NCI-H1436 treated with DMSO at 0.1 percent for 48 hours (cell line): ENCODE results near the gene LDB2.
"Not testable (repeated sequence)": the region's sequence is repeated elsewhere in the genome, so short reads cannot be mapped to it uniquely, and the experiment has no call there.

Experiments
- DNase-seq: peaks from one replicate; lab custom pipeline; 2025; lab: John Stamatoyannopoulos, UW

LDB2 gene

DNA sequence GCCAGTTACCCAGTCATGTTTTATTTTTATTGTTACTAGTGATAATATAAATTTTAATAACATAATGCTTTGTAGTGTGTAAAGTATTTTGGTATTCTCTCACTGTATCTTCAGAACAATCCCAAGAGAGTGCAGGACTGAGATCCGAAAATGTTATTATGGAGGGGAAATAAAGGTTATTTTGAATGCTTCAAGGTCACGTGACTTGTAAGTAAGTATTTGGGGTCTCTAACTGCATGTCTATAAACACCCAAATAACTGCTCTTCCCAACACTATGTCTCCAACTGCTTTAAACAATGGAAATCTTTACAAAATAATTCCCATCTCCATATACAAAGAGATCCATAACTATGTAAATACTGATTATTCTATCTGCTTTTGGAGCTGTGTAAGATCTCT lies 302.2 kb downstream of the LDB2 start:
- no peak for DNase-seq

DNA sequence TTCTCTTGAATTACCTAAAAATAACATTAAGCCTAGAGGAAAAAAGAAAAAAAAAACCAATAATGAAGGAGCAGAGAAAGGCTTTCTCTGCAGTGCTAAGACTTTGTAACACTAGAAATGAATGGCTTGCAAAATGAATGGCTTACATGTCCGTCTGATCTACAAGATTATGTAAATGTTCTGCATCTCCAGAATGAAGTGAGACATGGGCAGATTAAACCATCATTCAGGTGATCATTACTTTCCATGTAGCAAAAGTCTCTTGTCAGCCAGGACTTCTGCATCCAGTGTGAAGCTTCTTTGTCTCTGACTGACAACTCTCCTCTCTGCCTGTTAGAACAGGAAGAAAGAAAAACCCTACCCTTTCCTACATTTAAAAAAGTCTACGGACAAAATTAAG lies 304.3 kb downstream of the LDB2 start:
- no peak for DNase-seq

DNA sequence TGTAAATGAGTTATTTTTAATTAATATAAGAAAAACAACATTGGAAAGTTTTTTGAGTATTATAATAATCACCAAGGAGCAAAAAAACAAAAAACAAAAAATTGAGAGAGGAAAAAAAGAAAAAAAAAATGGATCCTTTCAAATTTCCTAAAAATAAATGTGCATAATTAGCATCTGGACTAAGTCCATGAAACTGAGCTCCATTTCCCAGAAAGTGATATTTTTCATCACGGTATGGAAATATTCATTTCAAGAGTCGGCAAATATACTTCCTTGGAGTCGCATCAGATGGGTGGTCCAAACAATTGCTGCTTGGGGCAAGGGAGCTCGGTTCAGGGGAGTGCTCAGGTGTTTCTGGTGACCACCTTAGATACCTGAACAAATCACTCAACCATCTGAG lies 305.1 kb downstream of the LDB2 start:
- DNase-seq: no peak

DNA sequence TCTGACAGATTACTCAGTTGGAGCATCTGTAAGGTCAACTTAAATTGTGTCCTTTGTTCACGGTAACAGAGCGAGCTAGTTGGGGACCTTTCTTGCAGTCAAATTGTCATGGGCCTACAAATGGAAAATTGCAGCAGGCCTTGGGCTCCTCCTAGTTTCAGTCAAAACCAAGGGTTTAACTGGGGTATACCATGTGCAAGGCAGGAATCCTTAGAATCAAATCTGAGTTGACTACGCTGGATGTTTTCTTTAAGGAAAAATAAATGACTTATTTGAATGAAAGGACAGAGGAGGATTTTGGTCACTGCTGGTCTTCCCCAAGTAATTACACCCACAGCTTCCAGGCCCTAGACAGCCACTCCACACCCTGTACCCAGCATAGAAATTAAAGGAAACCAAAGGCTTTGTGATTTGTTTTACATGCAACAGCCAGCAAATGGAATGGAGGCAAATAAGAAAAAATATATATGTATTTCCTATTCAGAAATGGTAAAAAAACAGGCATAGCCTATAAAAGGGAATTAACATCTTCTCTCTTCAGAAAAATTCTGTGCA lies 307.1 kb downstream of the LDB2 start:
- no peak for DNase-seq

DNA sequence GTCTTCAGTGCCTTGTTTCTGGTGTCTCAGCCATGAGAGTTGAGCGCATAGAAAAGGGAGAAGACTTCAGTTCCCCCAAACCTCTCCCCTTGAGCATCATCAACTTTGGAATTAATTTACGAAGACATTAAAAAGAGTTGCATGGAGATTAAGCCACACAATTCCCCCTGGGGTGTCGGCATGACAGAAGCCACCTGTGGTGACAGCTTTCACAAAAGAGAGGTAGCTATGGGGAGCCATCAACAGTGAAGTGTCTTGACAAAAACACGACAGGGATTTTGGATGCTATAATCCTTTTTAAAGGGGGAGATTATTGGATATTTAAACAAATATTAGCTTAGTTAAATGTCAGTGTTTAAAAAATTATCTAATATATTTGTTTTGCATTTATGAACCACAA lies 307.6 kb downstream of the LDB2 start:
- no peak for DNase-seq

DNA sequence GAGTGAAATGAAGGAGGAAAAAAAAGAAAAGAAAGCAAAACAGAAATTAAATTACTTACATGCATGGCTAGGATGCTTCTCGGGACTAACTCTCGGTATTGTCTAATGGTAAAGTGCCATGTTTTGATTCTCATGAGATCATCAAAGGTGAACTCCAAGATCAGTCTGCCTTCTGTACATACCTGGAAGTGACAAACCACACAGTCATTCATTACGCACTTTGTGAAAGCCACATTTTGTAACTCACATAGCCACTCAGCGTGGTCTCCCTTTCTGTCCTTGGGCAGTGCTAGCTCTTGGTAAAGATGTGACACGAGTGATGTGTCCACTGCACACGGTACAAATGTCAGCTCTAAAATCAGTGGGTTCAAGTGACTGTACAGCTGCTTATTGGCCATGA lies 309.8 kb downstream of the LDB2 start:
- DNase-seq: no peak

DNA sequence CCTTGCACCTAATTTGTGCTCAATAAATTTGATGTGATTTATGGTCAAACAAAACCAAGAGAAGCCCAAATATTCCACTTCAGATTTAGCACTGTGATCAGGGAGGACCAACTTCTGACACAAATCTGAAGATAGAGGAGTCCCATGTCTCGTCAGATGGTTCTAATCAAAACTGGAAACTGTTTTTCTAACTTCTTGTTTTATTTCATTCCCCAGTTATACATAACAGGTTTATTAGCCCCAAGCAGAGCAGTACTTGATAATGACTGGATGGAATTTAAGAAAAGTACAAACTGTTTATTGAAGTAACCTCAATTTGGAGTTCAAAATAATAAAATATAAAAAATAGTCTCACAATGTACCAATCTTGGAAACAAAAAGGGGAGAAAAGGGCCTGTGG lies 310.3 kb downstream of the LDB2 start:
- no peak for DNase-seq

DNA sequence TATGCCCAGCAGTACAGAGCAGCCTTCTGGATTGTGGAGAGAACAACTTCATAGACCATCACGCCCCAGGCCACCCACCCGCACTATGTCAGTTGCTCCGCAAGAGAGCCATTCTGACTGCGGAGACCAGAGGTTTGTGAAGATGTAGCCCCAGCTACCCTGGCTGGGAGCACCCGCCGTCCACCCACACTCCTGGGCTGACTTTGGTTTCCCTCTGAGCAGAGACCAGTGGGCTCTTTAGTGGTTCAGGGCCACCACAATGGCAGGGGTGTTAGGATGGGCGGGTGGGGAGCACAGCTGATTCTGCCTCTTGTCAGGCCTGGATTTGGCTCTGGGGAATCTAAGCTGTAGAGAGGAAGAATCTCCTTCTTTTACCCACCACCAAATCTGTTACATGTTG lies 313.4 kb downstream of the LDB2 start:
- DNase-seq: no peak

DNA sequence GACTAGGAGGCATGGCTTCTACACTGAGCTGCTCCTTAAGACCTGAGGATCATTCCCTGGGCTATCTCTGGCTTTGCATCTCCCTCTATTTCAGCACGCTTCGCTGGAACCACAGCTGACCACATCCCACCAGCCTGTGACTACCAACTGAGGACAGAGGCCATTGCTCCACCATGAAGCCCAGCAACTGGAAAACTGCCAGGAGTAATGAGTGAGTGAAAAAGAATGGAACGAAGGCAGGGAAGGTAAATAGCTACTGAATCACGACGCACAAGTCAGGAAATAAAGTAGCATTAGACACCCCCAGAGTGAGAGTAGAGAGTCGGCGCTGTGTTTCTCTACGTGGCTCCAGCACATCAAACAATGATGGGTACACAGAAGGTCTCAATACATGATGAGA lies 314.7 kb downstream of the LDB2 start:
- no peak for DNase-seq

DNA sequence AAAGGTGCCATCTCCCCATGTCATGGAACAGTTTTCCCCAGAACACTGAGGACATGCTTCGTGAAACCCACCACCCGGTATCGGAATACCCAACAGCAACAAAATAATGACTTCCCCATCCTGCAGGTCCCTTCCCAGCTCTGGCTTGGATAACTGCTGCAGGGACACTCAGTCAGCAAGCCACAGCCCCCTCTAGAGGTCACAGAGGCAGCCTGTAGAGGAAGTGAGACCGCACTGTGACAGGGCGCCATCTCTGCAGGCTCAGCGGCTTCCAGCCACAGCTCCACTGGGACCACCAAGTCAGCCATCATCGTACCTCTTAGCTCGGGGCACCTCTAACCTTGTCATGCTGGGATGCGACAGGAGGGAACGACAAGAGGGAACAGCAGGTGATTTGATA lies 315.9 kb downstream of the LDB2 start:
- no peak for DNase-seq

DNA sequence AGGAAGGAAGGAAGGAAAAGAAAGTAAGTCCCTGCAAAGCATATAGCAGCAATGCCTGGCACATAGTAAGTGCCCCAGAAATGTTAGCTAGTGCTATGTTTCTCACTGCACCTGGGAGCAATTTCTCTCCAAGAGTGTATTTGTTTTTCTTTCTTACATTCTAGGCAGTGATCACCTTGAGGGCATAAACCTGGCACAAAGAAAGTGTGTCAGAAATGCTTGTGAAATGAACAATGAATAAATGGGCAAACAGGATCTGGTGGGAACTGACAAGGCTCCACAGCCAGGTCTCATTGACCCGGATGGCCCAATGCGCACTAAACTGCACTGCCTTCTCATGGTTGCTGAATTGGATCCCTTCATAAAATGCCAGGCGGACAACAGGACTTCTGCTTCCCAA lies 316.4 kb downstream of the LDB2 start:
- no peak for DNase-seq

DNA sequence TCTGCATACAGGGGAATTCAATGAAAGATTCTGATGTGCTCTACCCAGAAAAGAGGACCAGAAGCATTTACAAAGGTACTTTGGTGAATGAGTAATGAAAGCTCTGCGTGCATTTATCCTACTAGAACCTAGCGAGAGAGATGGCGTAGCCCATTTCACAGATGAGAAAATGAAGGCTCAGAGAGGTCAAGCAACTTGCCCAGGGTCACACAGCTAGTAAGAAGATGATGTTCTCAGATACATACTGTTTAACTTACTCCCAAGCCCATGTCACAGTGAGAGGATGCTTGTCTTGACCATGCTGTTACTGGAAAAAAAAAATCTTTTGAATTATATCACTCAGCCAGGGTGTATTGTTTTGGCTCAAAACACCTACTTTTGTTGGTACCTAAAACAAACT lies 317.3 kb downstream of the LDB2 start:
- DNase-seq: no peak

DNA sequence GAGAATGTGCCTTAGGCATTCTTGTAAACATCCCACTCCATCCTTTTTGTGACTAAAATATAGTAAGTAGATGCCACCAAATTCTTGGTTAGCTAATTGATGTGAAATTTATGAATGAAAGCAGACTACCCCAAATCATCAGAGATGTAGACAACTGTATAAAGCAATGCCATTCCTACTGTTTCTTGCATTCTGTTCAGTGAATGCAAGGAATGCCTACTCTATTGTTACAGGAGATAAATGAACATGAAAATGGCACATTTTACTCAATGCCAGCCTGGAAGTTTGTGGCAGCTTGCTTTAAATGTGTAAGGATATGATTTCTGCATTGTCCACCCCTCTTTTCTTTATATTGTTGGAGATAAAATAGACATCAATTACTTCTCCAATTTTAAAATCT lies 317.9 kb downstream of the LDB2 start:
- no peak for DNase-seq

DNA sequence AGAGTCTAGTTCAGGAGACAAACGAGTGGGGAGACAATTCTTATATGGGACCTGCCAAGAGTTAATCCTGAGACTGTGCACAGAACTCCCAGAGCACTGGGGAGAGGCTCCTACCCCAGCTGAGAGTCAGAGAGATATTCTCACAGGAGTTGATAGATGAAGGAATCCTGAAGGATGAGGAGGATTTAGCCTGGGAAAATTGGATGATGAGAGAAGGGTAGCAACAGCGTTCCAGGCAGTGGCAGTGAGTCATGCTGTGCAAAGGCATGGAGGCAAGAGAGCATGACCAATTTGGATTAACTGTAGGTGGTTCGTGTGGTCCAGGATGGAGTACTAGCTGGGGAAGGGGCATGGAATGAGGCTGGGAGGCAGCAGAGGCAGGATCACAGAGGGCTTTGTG lies 318.6 kb downstream of the LDB2 start:
- no peak for DNase-seq

DNA sequence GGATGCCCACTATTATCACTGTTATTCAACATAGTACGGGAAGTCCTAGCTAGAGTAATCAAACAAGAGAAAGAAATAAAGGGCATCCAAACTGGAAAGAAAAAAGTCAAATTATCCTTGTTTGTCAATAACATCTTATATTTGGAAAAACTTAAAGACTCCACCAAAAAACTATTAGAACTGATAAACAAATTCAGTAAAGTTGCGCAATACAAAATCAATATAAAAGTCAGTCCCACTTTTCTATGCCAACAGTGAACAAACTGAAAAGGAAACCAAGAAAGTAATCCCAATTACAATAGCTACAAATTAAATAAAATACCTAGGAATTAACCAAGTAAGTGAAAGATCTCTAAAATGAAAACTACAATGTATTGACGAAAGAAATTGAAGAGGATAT lies 321.3 kb downstream of the LDB2 start:
- DNase-seq: no peak

DNA sequence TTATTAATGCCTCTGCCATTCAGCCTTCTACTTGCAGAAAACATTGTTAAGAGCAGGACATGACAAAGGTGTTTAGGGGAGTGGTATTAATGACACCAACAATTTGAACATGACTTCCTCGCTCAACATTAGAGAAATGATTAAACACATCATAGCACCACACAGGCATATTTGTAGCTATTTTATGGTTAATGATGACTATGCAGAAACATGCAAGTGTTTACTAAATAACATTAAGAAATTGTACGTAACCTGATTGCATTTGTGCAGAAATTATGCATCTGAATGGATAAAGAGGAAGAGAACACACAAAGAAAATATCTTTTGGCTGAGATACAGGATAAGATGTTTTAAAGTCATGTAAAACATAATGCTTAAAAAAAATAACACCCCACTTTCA lies 323.5 kb downstream of the LDB2 start:
- DNase-seq: no peak

DNA sequence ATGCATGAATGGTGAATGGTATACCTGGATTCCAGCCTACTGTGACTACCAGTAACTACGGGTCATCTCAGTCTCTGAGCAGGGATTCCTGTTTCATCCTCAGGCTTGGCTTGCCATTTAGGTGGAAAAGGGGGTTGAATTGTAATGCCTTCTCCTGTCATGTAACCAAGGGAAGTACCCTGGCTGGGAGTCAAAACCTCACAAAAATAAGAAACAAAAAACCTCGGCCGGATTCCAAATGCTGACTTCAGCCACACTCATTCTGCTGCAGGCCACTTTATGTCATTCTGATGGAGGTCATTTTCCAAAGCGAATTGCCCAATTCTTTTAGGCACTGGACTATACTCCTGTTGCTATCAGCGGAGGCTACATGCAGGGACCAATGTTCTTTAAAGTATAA lies 324.7 kb downstream of the LDB2 start:
- DNase-seq: no peak

DNA sequence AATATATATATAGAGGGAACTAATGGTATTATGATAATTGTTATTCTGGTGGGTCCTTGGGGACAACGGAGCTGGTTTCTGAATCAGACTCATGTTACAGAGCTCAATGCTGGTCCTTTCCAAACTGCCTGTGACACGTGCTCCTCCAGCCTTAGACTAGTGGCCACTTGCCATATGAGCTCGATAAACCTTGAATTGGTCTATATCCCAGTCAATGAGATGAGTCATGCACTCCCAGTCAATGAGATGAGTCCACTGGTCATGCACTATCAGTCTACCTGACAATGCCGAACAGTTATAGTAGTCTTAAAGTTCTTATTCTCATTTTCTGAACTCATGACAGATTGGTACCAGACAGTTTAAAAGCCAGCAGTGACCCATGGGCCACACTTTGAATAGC lies 325.2 kb downstream of the LDB2 start:
- no peak for DNase-seq

DNA sequence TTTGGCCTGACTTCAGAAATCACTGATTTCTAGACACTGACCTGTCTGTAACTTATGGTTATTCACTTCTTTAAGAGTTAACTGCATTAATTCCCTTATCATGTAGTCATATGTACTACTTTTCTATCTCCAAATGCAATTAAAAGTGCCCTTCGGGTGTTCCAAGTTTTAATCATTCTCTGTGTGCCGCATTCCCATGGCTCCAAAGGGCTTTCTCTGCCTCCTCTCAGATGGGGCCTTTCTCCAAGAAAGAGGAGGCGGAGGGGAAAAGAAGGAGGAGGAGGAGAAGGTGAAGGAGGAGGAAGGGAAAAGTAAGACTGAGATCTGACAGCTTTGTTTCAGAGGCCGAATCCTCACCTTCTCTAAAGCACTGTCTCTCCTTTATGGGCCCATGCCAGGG lies 325.8 kb downstream of the LDB2 start:
- DNase-seq: no peak

DNA sequence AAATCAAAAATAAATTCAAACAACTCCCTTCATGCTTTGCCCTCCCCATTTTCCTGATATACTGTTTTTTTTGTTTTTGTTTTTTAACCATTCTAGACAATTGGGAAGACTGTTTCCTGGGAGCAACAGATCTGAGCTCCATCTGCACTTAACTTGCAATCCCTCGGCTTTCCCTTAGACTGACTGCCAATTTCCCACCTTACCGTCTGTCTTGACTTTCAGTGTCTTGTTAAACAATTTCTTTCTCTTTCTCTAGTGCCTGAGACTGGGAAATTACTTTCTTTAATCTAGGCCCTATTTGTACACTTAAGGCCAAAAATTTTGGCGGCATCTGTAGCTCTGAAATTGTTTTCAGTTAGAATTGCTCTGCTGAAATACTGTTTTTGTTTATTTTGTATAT lies 326.3 kb downstream of the LDB2 start:
- no peak for DNase-seq

DNA sequence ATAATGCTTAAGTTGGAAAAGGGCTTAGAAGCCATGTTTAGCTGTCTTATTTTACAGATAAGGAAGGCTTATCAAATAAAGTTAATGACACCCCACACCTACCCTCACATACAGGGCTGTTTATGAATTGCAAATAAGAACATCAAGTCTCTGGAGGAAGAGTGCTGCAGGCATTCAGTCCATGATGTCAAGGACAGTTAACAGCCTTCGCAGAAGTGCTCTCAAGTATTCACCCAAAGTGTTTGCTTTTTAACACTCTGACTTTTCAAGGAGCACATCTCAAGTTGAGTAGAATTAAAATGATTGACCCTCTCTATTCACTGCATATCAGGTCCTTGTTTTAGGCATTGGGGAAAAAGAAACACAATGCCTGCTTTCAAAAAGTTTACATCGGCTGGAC lies 328.7 kb downstream of the LDB2 start:
- no peak for DNase-seq

DNA sequence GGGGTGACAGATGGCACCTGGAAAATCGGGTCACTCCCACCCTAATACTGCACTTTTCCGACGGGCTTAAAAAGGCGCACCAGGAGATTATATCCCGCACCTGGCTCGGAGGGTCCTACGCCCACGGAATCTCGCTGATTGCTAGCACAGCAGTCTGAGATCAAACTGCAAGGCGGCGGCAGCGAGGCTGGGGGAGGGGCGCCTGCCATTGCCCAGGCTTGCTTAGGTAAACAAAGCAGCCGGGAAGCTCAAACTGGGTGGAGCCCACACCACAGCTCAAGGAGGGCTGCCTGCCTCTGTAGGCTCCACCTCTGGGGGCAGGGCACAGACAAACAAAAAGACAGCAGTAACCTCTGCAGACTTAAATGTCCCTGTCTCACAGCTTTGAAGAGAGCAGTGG lies 341.1 kb downstream of the LDB2 start:
- not testable (repeated sequence) for DNase-seq

DNA sequence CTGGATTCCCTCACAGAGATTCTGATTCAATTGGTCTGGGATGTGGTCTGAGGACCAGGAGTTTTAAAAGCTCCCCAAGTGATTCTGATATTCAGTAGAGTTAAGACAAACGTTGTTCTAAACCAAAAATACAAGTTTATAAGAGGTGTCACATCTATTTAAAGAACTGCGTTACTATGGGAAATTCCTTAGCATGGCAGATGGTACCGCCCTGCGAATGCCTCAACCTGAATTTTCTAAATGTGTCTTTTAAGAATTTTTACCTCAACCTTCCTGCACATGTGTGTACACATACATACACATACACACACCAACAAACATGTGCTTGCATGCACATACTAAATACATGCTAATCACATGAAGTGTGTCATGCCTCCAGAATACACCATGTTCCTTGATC lies 343.3 kb downstream of the LDB2 start:
- DNase-seq: no peak

DNA sequence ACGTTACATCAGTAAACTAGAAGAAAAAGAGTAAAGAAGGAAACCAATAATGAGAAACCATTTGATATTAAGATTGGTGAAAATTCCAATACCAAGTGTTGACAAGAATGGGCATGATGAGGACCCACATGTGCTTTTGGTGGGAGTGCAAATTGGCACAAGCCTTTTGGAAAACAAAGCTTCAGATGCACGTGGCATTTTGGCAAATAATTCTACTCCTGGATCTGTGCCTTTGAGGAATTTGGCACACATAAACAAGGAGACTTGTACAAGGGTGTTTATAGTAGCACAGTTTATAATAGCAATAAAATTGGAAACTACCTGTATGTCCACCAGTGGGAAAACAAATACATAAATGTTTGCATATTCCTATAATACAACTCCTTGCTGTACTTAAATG lies 347.9 kb downstream of the LDB2 start:
- DNase-seq: no peak

DNA sequence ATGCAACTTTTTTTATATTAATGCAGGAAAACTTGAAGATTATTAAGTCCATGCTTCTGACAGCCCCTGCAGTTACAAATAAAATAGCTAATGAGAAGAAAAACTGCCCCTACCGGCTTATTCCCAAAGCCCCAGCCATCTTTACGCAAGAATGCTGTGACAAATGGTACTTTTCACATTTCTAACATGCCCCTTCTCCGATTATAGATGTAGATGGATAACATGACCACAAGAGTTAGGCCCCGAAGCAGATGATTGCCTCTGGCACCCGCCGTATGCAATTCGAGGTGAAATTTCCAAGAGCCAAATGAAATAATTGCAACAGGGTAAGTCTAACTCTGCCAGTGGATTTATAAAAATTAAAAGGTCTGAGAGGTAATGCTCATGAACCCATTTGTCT lies 352.8 kb downstream of the LDB2 start:
- no peak for DNase-seq
